Measurements from ENCODE around the gene DCST2. TPM values are rescaled to one million over a fixed set of nuclear protein-coding genes. Genes with fewer than 3 reads are reported as not detected.

The DCST2 gene
- total RNA-seq, 4 donors from 2014 or later = 0.34 to 3.7 (median 2.6) TPM; not detected in 1

DNA sequence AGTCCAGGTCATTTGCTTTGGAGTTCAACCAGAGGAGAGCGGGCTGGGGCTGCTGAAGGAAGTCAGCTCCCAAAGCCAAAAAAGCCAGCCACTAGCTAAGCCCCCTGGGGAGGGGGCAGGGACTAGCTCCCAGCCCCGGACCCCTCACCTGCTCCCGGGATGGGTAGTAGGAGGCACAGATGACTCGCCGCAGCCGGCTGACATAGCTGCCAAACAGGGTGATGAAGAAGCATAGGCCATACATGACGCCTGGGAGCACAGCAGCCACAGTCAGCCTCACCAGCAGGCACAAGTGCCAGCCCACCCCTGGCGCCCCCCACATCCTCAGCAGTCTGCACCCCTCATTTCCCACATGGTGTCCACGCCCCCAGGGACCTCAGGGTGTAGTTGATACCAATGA lies 7.4 kb downstream of the DCST2 start:
- TF ChIP-seq, protein P1, sequence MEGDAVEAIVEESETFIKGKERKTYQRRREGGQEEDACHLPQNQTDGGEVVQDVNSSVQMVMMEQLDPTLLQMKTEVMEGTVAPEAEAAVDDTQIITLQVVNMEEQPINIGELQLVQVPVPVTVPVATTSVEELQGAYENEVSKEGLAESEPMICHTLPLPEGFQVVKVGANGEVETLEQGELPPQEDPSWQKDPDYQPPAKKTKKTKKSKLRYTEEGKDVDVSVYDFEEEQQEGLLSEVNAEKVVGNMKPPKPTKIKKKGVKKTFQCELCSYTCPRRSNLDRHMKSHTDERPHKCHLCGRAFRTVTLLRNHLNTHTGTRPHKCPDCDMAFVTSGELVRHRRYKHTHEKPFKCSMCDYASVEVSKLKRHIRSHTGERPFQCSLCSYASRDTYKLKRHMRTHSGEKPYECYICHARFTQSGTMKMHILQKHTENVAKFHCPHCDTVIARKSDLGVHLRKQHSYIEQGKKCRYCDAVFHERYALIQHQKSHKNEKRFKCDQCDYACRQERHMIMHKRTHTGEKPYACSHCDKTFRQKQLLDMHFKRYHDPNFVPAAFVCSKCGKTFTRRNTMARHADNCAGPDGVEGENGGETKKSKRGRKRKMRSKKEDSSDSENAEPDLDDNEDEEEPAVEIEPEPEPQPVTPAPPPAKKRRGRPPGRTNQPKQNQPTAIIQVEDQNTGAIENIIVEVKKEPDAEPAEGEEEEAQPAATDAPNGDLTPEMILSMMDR (IDR thresholded peaks at IDR 0.05; ENCODE audit: low read depth) = no peak

DNA sequence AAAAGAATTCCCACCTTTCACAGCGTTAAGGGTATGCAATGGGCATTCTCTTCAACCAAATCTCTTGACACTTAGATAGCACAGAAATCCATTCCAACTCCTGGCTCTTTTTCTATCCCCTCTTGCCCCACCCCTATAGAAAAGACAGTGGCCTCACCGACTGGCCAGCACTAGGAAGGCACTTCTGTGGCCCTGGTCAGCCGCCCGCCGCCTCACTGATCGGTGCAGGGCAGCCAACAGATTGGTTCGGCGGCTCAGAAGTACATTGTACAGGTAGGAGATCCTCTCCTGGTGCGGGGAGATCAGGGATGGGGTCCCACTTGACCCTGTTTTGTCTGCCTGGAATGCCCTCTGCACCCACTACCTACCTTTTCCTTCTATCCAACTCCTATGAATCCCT lies 9.3 kb downstream of the DCST2 start:
- TF ChIP-seq, protein P1 (IDR thresholded peaks at IDR 0.05; ENCODE audit: low read depth) = no peak

DNA sequence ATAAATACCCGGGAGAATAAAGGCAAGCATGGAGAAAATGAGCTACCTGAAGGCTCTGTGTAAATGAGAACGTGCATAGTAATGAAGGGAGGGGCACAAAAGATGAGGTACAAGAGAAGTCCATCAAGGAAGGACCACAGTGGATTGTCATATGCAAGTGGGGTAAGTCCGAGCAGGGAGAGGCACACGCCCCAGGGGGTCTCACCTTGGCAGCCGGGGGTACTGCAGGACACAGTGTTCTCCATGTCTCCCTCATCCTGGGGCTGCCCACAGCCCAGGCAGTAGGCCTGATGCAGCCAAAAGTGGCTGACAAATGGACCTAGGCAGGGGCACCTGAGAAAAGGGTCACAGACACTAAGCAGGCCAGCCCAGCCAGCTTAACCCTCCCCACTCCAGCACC lies 10.0 kb downstream of the DCST2 start:
- TF ChIP-seq, protein P1 (IDR thresholded peaks at IDR 0.05; ENCODE audit: low read depth) = no peak

DNA sequence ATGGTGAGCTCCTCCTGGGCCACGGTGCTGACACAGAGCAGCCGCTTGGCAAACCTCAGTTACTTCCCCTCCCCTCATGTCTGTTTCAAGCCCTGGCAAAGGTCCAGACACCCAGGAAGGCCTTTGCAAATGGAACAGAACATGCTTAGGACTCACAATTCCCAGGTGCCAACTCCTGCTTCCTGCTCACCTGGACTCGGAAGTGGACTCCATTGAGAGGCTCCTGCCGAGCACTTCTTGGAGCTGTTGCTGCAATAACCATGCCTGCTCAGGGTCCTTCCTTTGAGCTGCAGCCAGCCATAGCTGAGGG lies 10.7 kb downstream of the DCST2 start:
- TF ChIP-seq, protein P1 (IDR thresholded peaks at IDR 0.05; ENCODE audit: low read depth) = no peak

DNA sequence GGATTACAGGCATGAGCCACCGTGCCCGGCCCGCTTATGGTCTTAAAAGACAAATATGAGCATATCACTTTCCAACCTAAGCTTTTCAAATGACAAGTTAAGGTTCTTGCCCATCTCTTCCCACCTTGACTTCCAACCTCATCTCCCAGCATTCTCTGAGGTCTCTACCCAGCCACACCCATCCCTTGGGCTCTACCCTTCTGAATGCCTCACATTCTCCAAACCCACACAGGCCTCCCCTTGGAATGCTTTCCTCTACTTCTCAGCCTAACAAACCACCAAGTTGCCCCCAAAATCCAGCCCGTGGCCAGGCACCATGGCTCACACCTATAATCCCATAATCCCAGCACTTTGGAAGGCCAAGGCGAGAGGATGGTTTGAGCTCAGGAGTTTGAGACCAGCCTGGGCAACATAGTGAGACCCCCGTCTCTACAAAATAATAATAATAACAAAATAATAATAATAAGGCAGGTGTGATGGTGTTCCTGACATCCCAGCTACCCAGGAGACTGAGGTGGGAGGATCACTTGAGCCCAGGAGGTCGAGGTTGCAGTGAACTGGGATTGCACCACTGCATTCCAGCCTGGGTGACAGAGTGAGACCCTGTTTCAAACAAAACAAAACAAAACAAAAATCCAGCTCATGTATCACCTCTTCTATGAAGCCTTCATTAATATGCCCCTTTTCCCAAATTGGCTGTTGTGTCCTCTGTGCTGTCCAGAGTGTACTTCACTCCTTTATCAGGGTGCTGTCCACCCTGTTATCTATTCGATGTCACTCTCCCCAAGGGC lies 11.2 kb downstream of the DCST2 start:
- TF ChIP-seq, protein P1 (IDR thresholded peaks at IDR 0.05; ENCODE audit: low read depth) = no peak

DNA sequence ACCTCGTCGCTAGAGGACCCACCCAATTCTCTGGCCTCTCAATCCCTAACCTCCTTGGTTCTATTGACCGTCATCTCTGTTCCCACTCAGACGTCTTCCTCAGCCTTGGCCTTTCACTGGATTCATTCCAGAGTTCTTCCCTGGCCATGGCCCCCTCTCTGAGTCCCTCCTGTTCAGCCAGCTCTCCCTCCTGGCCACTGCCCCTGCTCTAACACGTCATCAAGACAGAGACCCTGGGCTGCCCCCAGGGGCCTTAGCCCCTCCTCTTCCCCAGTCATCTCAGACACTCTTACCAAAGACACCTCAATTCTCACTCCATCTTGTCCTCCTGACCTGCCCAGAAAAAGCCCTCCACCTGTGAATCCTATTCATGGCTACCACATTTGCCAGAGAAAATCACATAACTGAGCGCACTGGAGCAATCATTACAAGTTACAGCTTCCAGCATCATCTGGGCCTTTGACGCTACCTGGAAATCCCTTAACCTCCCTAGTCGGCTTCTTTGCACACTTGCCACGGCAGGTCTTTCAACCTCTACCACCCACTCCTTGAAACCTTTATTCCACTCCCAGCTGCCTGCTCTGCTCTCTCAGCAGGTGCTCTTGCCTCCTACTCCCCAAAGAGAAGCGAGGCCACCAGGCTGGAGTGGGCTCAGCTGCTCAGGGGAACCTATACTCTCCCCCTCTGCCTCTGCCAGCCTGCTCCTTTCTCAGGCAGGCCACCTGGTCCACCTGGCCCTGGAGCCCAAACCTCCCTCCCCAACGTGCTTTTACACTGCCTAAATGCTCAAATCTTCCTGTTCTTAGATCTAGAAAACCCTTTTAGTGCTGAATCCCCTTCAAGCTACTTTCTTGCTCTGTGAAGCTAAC lies 14.0 kb downstream of the DCST2 start:
- TF ChIP-seq, protein P1 (IDR thresholded peaks at IDR 0.05; ENCODE audit: low read depth) = no peak

DNA sequence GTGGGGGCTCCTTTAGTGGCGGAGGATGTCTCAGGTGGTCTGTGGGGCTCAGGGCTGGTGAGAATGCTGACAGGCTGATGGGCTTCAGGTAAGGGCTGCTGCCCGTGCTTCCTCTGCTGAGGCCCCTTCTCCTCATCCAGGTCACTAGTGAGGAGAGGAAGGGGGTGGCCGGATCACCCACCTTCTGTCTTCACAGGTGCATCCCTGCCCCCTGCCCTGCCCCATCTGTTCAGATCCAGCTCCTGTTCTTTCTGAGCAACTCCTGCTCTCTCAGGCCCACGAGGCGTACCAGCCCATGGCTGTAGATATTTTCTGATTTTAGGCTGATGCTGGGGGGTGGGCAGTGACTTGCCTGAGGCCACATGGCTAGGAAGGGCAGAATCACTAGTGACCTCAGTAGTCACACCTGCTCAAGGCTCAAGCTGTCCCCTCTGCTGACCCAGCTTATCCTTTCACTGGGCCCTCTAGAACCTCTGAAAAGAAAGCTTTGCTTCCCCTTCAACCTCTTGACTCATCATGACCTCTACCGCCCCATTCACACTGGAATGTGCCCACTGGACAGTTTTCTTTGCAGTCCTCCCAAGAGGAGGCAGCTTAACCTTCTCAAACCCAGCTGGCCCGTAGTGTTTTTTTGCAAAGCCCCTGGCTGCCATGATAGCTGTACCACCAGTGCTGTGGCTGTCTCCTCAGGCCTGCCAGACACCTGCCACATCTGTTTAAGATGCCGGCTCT lies 14.8 kb downstream of the DCST2 start:
- TF ChIP-seq, protein P1 (IDR thresholded peaks at IDR 0.05; ENCODE audit: low read depth) = no peak

Measured in subcutaneous adipose tissue (tissue), 4 donors.